ENCODE data around the gene EIF2A.

DNA sequence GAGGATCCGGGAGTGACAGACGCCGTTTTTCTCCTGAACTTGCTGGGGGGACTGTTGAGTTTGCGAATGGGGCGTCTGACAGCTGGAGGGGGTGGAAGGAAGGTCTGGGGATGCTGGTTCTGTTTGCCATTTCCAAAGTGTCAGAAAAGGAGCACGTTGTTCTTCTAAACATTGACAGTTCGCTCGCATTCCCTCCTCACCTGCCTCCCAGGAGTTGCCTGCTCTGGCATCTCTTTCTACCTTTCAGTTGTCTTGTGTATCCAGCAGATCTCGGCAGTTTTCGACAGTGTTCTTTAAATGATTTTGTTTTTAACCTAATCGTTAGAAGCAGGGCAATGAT, 57.4 kb downstream of the EIF2A start:
- TF ChIP-seq, protein P1, sequence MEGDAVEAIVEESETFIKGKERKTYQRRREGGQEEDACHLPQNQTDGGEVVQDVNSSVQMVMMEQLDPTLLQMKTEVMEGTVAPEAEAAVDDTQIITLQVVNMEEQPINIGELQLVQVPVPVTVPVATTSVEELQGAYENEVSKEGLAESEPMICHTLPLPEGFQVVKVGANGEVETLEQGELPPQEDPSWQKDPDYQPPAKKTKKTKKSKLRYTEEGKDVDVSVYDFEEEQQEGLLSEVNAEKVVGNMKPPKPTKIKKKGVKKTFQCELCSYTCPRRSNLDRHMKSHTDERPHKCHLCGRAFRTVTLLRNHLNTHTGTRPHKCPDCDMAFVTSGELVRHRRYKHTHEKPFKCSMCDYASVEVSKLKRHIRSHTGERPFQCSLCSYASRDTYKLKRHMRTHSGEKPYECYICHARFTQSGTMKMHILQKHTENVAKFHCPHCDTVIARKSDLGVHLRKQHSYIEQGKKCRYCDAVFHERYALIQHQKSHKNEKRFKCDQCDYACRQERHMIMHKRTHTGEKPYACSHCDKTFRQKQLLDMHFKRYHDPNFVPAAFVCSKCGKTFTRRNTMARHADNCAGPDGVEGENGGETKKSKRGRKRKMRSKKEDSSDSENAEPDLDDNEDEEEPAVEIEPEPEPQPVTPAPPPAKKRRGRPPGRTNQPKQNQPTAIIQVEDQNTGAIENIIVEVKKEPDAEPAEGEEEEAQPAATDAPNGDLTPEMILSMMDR (IDR thresholded peaks at IDR 0.05): no peak
- no peak for TF ChIP-seq POLR2A (IDR thresholded peaks at IDR 0.05)
